HepG2 (cell line): Measurements from ENCODE around the gene JPT2. TPM values are rescaled to one million over a fixed set of nuclear protein-coding genes. Genes with fewer than 3 reads are reported as not detected.

Source experiments
- ATAC-seq: fragments of 200-7000 bp; cut with Tn5 transposase; 3 replicates; pipeline ENCODE4 v1.9.1; 2020; ENCODE audit warnings: mild to moderate bottlenecking, moderate library complexity
- BruUV-seq: library from RNA; stranded (reverse); fragments of 400-500 nt; replicated peaks from 2 replicates; lab custom pipeline; 2021; lab: Mats Ljungman, UMichigan
- CTCF ChIA-PET: fragments of 300-600 bp; formaldehyde crosslinking; extraction: SDS; loops from one replicate; lab custom pipeline; 2021; ENCODE audit warnings: low total read pairs, inconsistent platforms, low intra/inter-chr PET ratio; lab: Yijun Ruan, JAX
- POLR2A ChIA-PET: fragments of 350-600 bp; sonication (Branson Sonifier 250); formaldehyde crosslinking; loops from one replicate; lab custom pipeline; 2020; ENCODE audit warnings: antibody characterized with exemption, inconsistent platforms; lab: Yijun Ruan, JAX
- DNase-seq: peaks from one replicate; pipeline ENCODE4 v3.0.0-alpha.2; 2015; ENCODE audit warnings: low spot score
- FAIRE-seq: peaks from 3 replicates; lab custom pipeline; 2011; peaks lifted over from hg19 to GRCh38; lab: Jason Lieb, UNC
- H2AFZ ChIP-seq: one replicate; pipeline ENCODE4 v1.6.1; 2011; ENCODE audit warnings: low read length, inconsistent platforms
- H3K27ac ChIP-seq: fragments of 300-600 bp; 3 replicates; pipeline ENCODE4 v1.8.0; 2011; ENCODE audit warnings: mixed run types, mild to moderate bottlenecking, mixed read lengths, low read length, inconsistent platforms; ENCODE audit not compliant: insufficient read depth; ENCODE audit errors: extremely low read length
- H3K27me3 ChIP-seq, 2 experiments: fragments of 200-600 bp in 1 of 2; 2 replicates in 1 of 2; 3 replicates in 1 of 2; pipeline versions ENCODE4 v1.6.0 to v1.8.0; 2011; ENCODE audit warnings: low read length in 2 of 2, mild to moderate bottlenecking in 2 of 2, moderate library complexity in 2 of 2, inconsistent platforms in 1 of 2; ENCODE audit not compliant: insufficient read depth in 2 of 2, control insufficient read depth in 1 of 2
- H3K36me3 ChIP-seq, 2 experiments: fragments of 200-600 bp in 1 of 2; replicated peaks in 1 of 2; 2 replicates in 1 of 2; 3 replicates in 1 of 2; pipeline versions ENCODE4 v1.5.1 to v1.8.0; 2011; ENCODE audit warnings: low read length in 2 of 2, inconsistent platforms in 1 of 2; ENCODE audit not compliant: insufficient read depth in 2 of 2, control insufficient read depth in 1 of 2
- H3K4me1 ChIP-seq: 2 replicates; pipeline ENCODE4 v1.5.1; 2012; ENCODE audit warnings: low read length, inconsistent platforms; ENCODE audit not compliant: insufficient read depth
- H3K4me2 ChIP-seq: 2 replicates; pipeline ENCODE4 v1.6.0; 2011; ENCODE audit warnings: low read depth, low read length, inconsistent platforms
- H3K4me3 ChIP-seq, 3 experiments: fragments of 200-600 bp in 1 of 3; sonication (generic), shearing (Covaris generic) in 1 of 3; replicated peaks in 1 of 3; 2 replicates each; pipeline ENCODE4 v1.5.1; 2011 to 2016; ENCODE audit warnings: low read length in 3 of 3, inconsistent platforms in 2 of 3, low read depth in 2 of 3, mild to moderate bottlenecking in 2 of 3, control low read depth in 1 of 3, mixed read lengths in 1 of 3; ENCODE audit not compliant: insufficient read depth in 1 of 3
- H3K79me2 ChIP-seq: one replicate; pipeline ENCODE4 v1.6.1; 2011; ENCODE audit warnings: low read length, inconsistent platforms; ENCODE audit not compliant: insufficient read depth
- H3K9ac ChIP-seq: 2 replicates; pipeline ENCODE4 v1.6.0; 2011; ENCODE audit warnings: mild to moderate bottlenecking, low read depth, low read length, inconsistent platforms; ENCODE audit not compliant: insufficient read depth
- H3K9me3 ChIP-seq: 2 replicates; pipeline ENCODE4 v1.5.1; 2012; ENCODE audit warnings: mild to moderate bottlenecking, low read length
- H4K20me1 ChIP-seq: 2 replicates; pipeline ENCODE4 v1.6.0; 2011; ENCODE audit warnings: inconsistent platforms, mild to moderate bottlenecking, low read length, moderate library complexity; ENCODE audit not compliant: insufficient read depth
- BCL6 ChIP-seq: IDR thresholded peaks from 2 replicates; pipeline ENCODE4 v1.6.1; 2016; ENCODE audit warnings: missing genetic modification reagents, missing compliant biosample characterization
- EEA1 ChIP-seq: sonication (generic); formaldehyde crosslinking; IDR thresholded peaks from 2 replicates; pipeline ENCODE4 v1.5.1; 2020; ENCODE audit warnings: mild to moderate bottlenecking, missing genetic modification reagents, borderline replicate concordance
- HDAC6 ChIP-seq: fragments of 200-600 bp; sonication (generic); IDR thresholded peaks from 2 replicates; pipeline ENCODE4 v1.7.0; 2017; ENCODE audit warnings: mild to moderate bottlenecking, antibody characterized with exemption, low read length, low read depth
- KDM5B ChIP-seq: sonication (generic); formaldehyde crosslinking; IDR thresholded peaks from 2 replicates; pipeline ENCODE4 v1.4.0; 2020; ENCODE audit warnings: missing genetic modification reagents, mild to moderate bottlenecking, borderline replicate concordance
- MIER2 ChIP-seq: IDR thresholded peaks from 2 replicates; pipeline ENCODE4 v1.6.1; 2016; ENCODE audit warnings: missing biosample characterization, missing genetic modification reagents
- ZBTB3 ChIP-seq: sonication (generic); formaldehyde crosslinking; IDR thresholded peaks from 2 replicates; pipeline ENCODE4 v1.4.0; 2020; ENCODE audit warnings: low read depth, mild to moderate bottlenecking, moderate library complexity, missing genetic modification reagents, borderline replicate concordance
- ZNF17 ChIP-seq: sonication (generic); formaldehyde crosslinking; IDR thresholded peaks from 2 replicates; pipeline ENCODE4 v1.5.0; 2020; ENCODE audit warnings: mild to moderate bottlenecking, missing genetic modification reagents
- ZNF282 ChIP-seq: fragments of 450-650 bp; IDR thresholded peaks from 2 replicates; pipeline ENCODE4 v1.6.1; 2018; ENCODE audit not compliant: partially characterized antibody
- ZNF850 ChIP-seq: sonication (generic); formaldehyde crosslinking; conservative IDR thresholded peaks from 2 replicates; pipeline ENCODE4 v1.9.0; 2021; ENCODE audit warnings: mild to moderate bottlenecking, missing genetic modification reagents
- WGBS: methylation state at CpG from one replicate; pipeline ENCODE4 v1.1.6; 2017; ENCODE audit warnings: low lambda C conversion rate; 5-methylcytosine and 5-hydroxymethylcytosine counted together
- in situ Hi-C: cut with HindIII; loops from 2 replicates; pipeline ENCODE4 v1.10.0; 2017; ENCODE audit warnings: low pct_unique_long_range_greater_than_20kb; ENCODE audit not compliant: extremely low pct_ligation_motif_present
- intact Hi-C: fragments of 100-400 bp; cut with micrococcal nuclease; formaldehyde crosslinking; loops from one replicate; pipeline ENCODE4 v1.10.0; 2022; ENCODE audit not compliant: unreplicated experiment
- polyA plus RNA-seq, 8 experiments: library from polyadenylated mRNA; depleted of rRNA in 3 of 8; stranded (reverse) in 7 of 8; unstranded in 1 of 8; fragments of >200 nt; fragmentation: Illumina TruSeq in 4 of 8; extraction: Trizol in 4 of 8; gene quantifications; 2 replicates each; pipeline versions ENCODE4 v1.2.1 to v1.2.3, GENCODE V29; 2011 to 2016; ENCODE audit warnings: low read depth in 4 of 8, missing spikeins in 1 of 8, mixed read lengths in 1 of 8; ENCODE audit not compliant: insufficient read depth in 1 of 8
- total RNA-seq, 5 experiments: library from RNA; depleted of rRNA; stranded (reverse); fragments of >200 nt; fragmentation: Illumina TruSeq; extraction: Trizol; gene quantifications; 2 replicates each; pipeline ENCODE4 v1.2.3, GENCODE V29; 2016; ENCODE audit warnings: low read depth in 1 of 5
- TF ChIP-seq, protein P1 (sequence below), 2 experiments: sonication (generic) in 1 of 2; formaldehyde crosslinking in 1 of 2; IDR thresholded peaks; 2 replicates each; pipeline versions ENCODE4 v1.6.1 to v1.9.0; 2014 to 2022; ENCODE audit warnings: antibody characterized with exemption in 1 of 2, borderline replicate concordance in 1 of 2, inconsistent platforms in 1 of 2, low read depth in 1 of 2, missing genetic modification reagents in 1 of 2
- TF ChIP-seq, protein P2 (sequence below): sonication (generic); formaldehyde crosslinking; IDR thresholded peaks from 2 replicates; pipeline ENCODE4 v1.8.1; 2023; ENCODE audit warnings: mild to moderate bottlenecking, missing genetic modification reagents
- TF ChIP-seq, protein P3 (sequence below): sonication (generic); formaldehyde crosslinking; conservative IDR thresholded peaks from 2 replicates; pipeline ENCODE4 v1.4.0; 2020; ENCODE audit warnings: missing genetic modification reagents

JPT2 gene
- total and polyA plus RNA-seq, 2 of the 13 experiments (the other 11 are each of a cell fraction or from before 2014, with no cell fraction given): 53.5 to 89.4 TPM

DNA sequence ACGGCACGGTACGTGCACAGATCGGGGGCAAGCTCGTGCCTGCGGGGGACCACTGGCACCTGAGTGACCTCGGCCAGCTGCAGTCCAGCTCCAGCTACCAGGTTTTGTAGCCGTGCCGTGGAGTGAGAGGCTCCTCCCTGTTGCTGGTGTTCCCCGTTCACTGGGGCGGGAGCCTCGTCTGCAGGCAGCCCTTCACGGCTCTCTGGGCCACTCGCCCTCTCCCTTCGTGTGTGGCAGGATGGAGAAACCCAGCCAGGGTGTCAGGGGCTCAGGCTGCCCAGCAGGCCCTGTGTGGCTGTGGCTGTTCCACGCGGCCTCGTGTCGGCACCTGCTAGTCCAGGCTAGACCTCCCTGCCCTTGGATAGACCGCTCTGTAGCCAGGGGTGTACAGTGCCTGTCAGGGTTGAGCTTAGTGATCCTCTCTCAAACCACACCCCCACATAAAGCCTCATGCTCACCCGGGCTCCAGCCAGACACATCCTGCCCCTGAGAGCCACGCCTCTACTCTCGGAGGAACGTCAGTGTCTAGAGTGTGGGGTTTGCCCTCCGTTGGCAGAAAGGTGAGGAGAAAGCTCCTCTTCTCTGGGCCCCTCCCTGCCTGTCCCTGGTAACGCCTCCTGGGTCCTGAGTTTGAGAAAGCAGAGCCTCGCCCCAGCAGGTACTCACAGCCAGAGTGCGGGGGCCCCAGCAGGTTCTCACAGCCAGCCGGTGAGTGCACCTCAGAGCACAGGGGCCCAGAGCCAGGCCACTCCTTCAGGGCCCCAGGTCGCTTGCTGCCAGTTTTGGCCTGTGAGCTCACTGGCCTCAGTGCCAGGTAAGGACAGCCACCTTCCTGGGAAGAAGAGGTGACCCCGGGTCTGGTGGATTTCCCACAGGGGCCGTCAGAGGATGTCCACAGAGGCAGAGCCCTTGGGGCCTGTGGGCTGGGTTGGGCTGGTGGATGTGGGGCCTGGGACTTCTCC is 65.6 kb downstream of the JPT2 start:
- no peak overlapping the region for H3K9ac ChIP-seq
- intact Hi-C loops (no loop called here), in situ Hi-C loops (no loop called here)
- no peak overlapping the region for H3K27ac ChIP-seq
- no peak for FAIRE-seq
- no peaks in the 10 kb centered on the region for H3K27me3 ChIP-seq
- ChIA-PET POLR2A (no interaction called here), CTCF (no interaction called here)
- H3K36me3 ChIP-seq: peaks cover 8 to 37% of the 10 kb centered on the region in 2 experiments; a peak in 4 of 5 replicates
- peaks cover 2% of the 10 kb centered on the region for H3K9me3 ChIP-seq
- H3K4me3 ChIP-seq: no peak overlapping the region
- no peaks in the 10 kb centered on the region for H3K79me2 ChIP-seq
- no peaks in the 10 kb centered on the region; the same call in 1 of the 2 replicates for H4K20me1 ChIP-seq
- BruUV-seq: no TSS peak
- no peaks in the 10 kb centered on the region for H3K4me1 ChIP-seq
- WGBS: 93% methylated on average over 8 of the region's 32 CpGs
- no peak for ATAC-seq
- DNase-seq: no peak
- no peak overlapping the region for H3K4me2 ChIP-seq
- H2AFZ ChIP-seq: no peak overlapping the region
- no peak for TF ChIP-seq ZNF850 (CRISPR knock-in tag)
- TF ChIP-seq, protein P1, sequence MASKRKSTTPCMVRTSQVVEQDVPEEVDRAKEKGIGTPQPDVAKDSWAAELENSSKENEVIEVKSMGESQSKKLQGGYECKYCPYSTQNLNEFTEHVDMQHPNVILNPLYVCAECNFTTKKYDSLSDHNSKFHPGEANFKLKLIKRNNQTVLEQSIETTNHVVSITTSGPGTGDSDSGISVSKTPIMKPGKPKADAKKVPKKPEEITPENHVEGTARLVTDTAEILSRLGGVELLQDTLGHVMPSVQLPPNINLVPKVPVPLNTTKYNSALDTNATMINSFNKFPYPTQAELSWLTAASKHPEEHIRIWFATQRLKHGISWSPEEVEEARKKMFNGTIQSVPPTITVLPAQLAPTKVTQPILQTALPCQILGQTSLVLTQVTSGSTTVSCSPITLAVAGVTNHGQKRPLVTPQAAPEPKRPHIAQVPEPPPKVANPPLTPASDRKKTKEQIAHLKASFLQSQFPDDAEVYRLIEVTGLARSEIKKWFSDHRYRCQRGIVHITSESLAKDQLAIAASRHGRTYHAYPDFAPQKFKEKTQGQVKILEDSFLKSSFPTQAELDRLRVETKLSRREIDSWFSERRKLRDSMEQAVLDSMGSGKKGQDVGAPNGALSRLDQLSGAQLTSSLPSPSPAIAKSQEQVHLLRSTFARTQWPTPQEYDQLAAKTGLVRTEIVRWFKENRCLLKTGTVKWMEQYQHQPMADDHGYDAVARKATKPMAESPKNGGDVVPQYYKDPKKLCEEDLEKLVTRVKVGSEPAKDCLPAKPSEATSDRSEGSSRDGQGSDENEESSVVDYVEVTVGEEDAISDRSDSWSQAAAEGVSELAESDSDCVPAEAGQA (IDR thresholded peaks at IDR 0.05; ENCODE audit: low read depth): no peak
- TF ChIP-seq, protein P1 (CRISPR knock-in tag; IDR thresholded peaks at IDR 0.05; ENCODE audit: borderline replicate concordance): no peak
- TF ChIP-seq EEA1 (CRISPR knock-in tag): no peak
- TF ChIP-seq KDM5B: no peak
- TF ChIP-seq MIER2 (CRISPR knock-in tag): no peak
- TF ChIP-seq, protein P2, sequence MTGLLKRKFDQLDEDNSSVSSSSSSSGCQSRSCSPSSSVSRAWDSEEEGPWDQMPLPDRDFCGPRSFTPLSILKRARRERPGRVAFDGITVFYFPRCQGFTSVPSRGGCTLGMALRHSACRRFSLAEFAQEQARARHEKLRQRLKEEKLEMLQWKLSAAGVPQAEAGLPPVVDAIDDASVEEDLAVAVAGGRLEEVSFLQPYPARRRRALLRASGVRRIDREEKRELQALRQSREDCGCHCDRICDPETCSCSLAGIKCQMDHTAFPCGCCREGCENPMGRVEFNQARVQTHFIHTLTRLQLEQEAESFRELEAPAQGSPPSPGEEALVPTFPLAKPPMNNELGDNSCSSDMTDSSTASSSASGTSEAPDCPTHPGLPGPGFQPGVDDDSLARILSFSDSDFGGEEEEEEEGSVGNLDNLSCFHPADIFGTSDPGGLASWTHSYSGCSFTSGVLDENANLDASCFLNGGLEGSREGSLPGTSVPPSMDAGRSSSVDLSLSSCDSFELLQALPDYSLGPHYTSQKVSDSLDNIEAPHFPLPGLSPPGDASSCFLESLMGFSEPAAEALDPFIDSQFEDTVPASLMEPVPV (CRISPR knock-in tag): no peak
- TF ChIP-seq ZBTB3 (CRISPR knock-in tag): no peak
- no peak for TF ChIP-seq ZNF17 (CRISPR knock-in tag)
- TF ChIP-seq BCL6: no peak
- TF ChIP-seq ZNF282: no peak
- TF ChIP-seq, protein P3, sequence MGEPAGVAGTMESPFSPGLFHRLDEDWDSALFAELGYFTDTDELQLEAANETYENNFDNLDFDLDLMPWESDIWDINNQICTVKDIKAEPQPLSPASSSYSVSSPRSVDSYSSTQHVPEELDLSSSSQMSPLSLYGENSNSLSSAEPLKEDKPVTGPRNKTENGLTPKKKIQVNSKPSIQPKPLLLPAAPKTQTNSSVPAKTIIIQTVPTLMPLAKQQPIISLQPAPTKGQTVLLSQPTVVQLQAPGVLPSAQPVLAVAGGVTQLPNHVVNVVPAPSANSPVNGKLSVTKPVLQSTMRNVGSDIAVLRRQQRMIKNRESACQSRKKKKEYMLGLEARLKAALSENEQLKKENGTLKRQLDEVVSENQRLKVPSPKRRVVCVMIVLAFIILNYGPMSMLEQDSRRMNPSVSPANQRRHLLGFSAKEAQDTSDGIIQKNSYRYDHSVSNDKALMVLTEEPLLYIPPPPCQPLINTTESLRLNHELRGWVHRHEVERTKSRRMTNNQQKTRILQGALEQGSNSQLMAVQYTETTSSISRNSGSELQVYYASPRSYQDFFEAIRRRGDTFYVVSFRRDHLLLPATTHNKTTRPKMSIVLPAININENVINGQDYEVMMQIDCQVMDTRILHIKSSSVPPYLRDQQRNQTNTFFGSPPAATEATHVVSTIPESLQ: no peak
- TF ChIP-seq HDAC6: no peak
